WTC11 (cell line): Measurements from ENCODE around the gene IL1RAPL2. TPM values are rescaled to one million over a fixed set of nuclear protein-coding genes. Genes with fewer than 3 reads are reported as not detected.
A peak's percentile ranks its signal among the peaks of the same experiment; 100 is the strongest.

Source experiments
- ATAC-seq: fragments of 200-7000 bp; cut with Tn5 transposase; 2 replicates; pipeline ENCODE4 v1.10.0; 2021; ENCODE audit warnings: mild to moderate bottlenecking, moderate library complexity
- CTCF ChIA-PET: fragments of 300-600 bp; sonication (Branson Sonifier 250); formaldehyde crosslinking; loops from one replicate; lab custom pipeline; 2021; ENCODE audit warnings: antibody characterized with exemption; lab: Charles Lee
- POLR2A ChIA-PET: fragments of 350-600 bp; sonication (Branson Sonifier 250); formaldehyde crosslinking; loops from one replicate; lab custom pipeline; 2021; ENCODE audit warnings: antibody characterized with exemption; lab: Charles Lee
- DNase-seq: peaks from one replicate; pipeline ENCODE4 v3.0.0; 2021; ENCODE audit warnings: low spot score
- H3K27ac Mint-ChIP-seq: 2 replicates; pipeline ENCODE4 v1.8.0; 2021; ENCODE audit warnings: mixed read lengths
- H3K27me3 Mint-ChIP-seq: 2 replicates; pipeline ENCODE4 v1.8.0; 2021; ENCODE audit warnings: low read depth, mild to moderate bottlenecking, moderate library complexity, mixed read lengths
- H3K36me3 Mint-ChIP-seq: 2 replicates; pipeline ENCODE4 v1.8.0; 2021; ENCODE audit warnings: mixed read lengths
- H3K4me1 Mint-ChIP-seq: 2 replicates; pipeline ENCODE4 v1.8.0; 2022; ENCODE audit warnings: mixed read lengths
- H3K4me3 Mint-ChIP-seq: 2 replicates; pipeline ENCODE4 v1.8.0; 2021; ENCODE audit warnings: mild to moderate bottlenecking, moderate library complexity, mixed read lengths
- H3K9me3 Mint-ChIP-seq: 2 replicates; pipeline ENCODE4 v1.8.0; 2021; ENCODE audit warnings: mixed read lengths
- ATF6 ChIP-seq: sonication (generic); formaldehyde crosslinking; IDR thresholded peaks from 2 replicates; pipeline ENCODE4 v1.8.1; 2023; ENCODE audit warnings: mild to moderate bottlenecking, missing genetic modification reagents
- E2F5 ChIP-seq: sonication (generic); formaldehyde crosslinking; IDR thresholded peaks from 2 replicates; pipeline ENCODE4 v1.8.1; 2022; ENCODE audit warnings: mild to moderate bottlenecking, moderate library complexity, missing genetic modification reagents
- FOXP1 ChIP-seq: sonication (generic); formaldehyde crosslinking; IDR thresholded peaks from 2 replicates; pipeline ENCODE4 v1.8.0; 2022; ENCODE audit warnings: missing genetic modification reagents, mild to moderate bottlenecking, moderate library complexity, borderline replicate concordance
- KAT7 ChIP-seq: sonication (generic); formaldehyde crosslinking; IDR thresholded peaks from 2 replicates; pipeline ENCODE4 v1.8.1; 2023; ENCODE audit warnings: missing genetic modification reagents, mild to moderate bottlenecking, borderline replicate concordance
- NFE2L1 ChIP-seq: sonication (generic); formaldehyde crosslinking; IDR thresholded peaks from 2 replicates; pipeline ENCODE4 v1.8.1; 2023; ENCODE audit warnings: missing genetic modification reagents
- NFYB ChIP-seq: sonication (generic); formaldehyde crosslinking; conservative IDR thresholded peaks from 2 replicates; pipeline ENCODE4 v1.8.0; 2022; ENCODE audit warnings: low read depth, missing genetic modification reagents
- SP1 ChIP-seq: sonication (generic); formaldehyde crosslinking; conservative IDR thresholded peaks from 2 replicates; pipeline ENCODE4 v1.8.1; 2022; ENCODE audit warnings: missing genetic modification reagents
- ZNF121 ChIP-seq: sonication (generic); formaldehyde crosslinking; IDR thresholded peaks from 2 replicates; pipeline ENCODE4 v1.8.0; 2023; ENCODE audit warnings: missing genetic modification reagents
- ZNF281 ChIP-seq: sonication (generic); formaldehyde crosslinking; IDR thresholded peaks from 2 replicates; pipeline ENCODE4 v1.8.0; 2023; ENCODE audit warnings: mild to moderate bottlenecking, missing genetic modification reagents
- total RNA-seq: library from RNA; stranded (reverse); gene quantifications from 3 replicates; pipeline ENCODE4 v1.2.3, GENCODE V29; 2021
- TF ChIP-seq, protein P1 (sequence below): sonication (generic); formaldehyde crosslinking; conservative IDR thresholded peaks from 2 replicates; pipeline ENCODE4 v1.8.1; 2022; ENCODE audit warnings: mild to moderate bottlenecking, missing genetic modification reagents
- TF ChIP-seq, protein P2 (sequence below): sonication (generic); formaldehyde crosslinking; conservative IDR thresholded peaks from 2 replicates; pipeline ENCODE4 v1.8.1; 2023; ENCODE audit warnings: mild to moderate bottlenecking, low read depth, missing genetic modification reagents, moderate library complexity
- TF ChIP-seq, protein P3 (sequence below): sonication (generic); formaldehyde crosslinking; IDR thresholded peaks from 2 replicates; pipeline ENCODE4 v1.8.1; 2022; ENCODE audit warnings: low read depth, mild to moderate bottlenecking, moderate library complexity, missing genetic modification reagents, borderline replicate concordance
- TF ChIP-seq, protein P4 (sequence below): fragments of 200-600 bp; IDR thresholded peaks from 2 replicates; pipeline ENCODE4 v1.8.0; 2022; ENCODE audit warnings: antibody characterized with exemption

IL1RAPL2 gene
- total RNA-seq, 1 experiment from 2014 or later = 0.09 TPM

GRCh38 chrX:105635794-105636193, 1069.8 kb downstream of the IL1RAPL2 start:
- no peaks in the 10 kb centered on the region for H3K27me3 Mint-ChIP-seq
- ATAC-seq = peak; percentile 36; the same call in 1 of the 2 replicates
- DNase-seq = no peak
- no peaks in the 10 kb centered on the region for H3K9me3 Mint-ChIP-seq
- peak overlapping the region; percentile 10 for H3K4me3 Mint-ChIP-seq
- no peaks in the 10 kb centered on the region for H3K36me3 Mint-ChIP-seq
- H3K4me1 Mint-ChIP-seq = peaks cover 57% of the 10 kb centered on the region
- peak overlapping the region; percentile 85 for H3K27ac Mint-ChIP-seq
- ChIA-PET CTCF (no interaction called here), POLR2A (no interaction called here)
- TF ChIP-seq ZNF281 (CRISPR knock-in tag) (no peak), FOXP1 (CRISPR knock-in tag) (no peak), NFYB (CRISPR knock-in tag) (no peak)
- TF ChIP-seq, protein P1, sequence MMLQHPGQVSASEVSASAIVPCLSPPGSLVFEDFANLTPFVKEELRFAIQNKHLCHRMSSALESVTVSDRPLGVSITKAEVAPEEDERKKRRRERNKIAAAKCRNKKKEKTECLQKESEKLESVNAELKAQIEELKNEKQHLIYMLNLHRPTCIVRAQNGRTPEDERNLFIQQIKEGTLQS (CRISPR knock-in tag) = no peak
- TF ChIP-seq, protein P2, sequence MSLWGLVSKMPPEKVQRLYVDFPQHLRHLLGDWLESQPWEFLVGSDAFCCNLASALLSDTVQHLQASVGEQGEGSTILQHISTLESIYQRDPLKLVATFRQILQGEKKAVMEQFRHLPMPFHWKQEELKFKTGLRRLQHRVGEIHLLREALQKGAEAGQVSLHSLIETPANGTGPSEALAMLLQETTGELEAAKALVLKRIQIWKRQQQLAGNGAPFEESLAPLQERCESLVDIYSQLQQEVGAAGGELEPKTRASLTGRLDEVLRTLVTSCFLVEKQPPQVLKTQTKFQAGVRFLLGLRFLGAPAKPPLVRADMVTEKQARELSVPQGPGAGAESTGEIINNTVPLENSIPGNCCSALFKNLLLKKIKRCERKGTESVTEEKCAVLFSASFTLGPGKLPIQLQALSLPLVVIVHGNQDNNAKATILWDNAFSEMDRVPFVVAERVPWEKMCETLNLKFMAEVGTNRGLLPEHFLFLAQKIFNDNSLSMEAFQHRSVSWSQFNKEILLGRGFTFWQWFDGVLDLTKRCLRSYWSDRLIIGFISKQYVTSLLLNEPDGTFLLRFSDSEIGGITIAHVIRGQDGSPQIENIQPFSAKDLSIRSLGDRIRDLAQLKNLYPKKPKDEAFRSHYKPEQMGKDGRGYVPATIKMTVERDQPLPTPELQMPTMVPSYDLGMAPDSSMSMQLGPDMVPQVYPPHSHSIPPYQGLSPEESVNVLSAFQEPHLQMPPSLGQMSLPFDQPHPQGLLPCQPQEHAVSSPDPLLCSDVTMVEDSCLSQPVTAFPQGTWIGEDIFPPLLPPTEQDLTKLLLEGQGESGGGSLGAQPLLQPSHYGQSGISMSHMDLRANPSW (CRISPR knock-in tag) = no peak

DNA sequence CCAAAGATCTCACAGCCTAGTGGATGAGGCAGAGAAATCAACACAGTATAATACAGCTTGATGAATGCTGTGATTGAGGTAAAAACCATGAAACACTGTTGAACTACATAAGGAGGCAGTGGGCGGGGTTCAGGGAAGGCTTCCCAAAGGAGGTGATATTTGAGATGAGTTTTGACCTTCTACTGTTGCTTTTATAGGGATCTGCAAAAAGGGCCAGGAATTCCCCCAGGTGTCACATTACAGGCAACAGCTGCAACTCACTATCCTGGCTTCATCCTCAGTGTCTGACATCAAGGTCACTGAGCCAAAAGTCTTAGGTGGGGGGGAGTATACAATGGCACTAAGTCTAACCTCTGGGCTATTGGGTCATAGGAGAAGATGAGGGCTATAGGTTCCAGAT, 1070.7 kb downstream of the IL1RAPL2 start:
- Mint-ChIP-seq H3K27me3 (no peaks in the 10 kb centered on the region), H3K9me3 (no peaks in the 10 kb centered on the region), H3K4me1 (peaks cover 55% of the 10 kb centered on the region), H3K27ac (peak overlapping the region; percentile 95), H3K36me3 (no peaks in the 10 kb centered on the region), H3K4me3 (peak overlapping the region; percentile 35; the same call in 1 of the 2 replicates)
- ATAC-seq = peak; percentile 72
- TF ChIP-seq, protein P2 (CRISPR knock-in tag) = no peak
- peak; percentile 83 for TF ChIP-seq ZNF121 (CRISPR knock-in tag)
- DNase-seq = peak; percentile 15
- CTCF ChIA-PET = interaction anchor here (0.8 kb wide), 1 partner anchor 12 kb away, joined by 3 read pairs; no protein-coding TSS in a partner anchor
- POLR2A ChIA-PET = no interaction called here

- ChIA-PET POLR2A (no interaction called here), CTCF (no interaction called here)
- H3K27ac Mint-ChIP-seq = no peak overlapping the region
- DNase-seq = no peak
- H3K4me1 Mint-ChIP-seq = peaks cover 14% of the 10 kb centered on the region
- H3K4me3 Mint-ChIP-seq = no peak overlapping the region
- H3K36me3 Mint-ChIP-seq = no peaks in the 10 kb centered on the region
- H3K27me3 Mint-ChIP-seq = no peaks in the 10 kb centered on the region
- no peaks in the 10 kb centered on the region for H3K9me3 Mint-ChIP-seq
- no peak for ATAC-seq
- TF ChIP-seq SP1 = no peak
- TF ChIP-seq, protein P3, sequence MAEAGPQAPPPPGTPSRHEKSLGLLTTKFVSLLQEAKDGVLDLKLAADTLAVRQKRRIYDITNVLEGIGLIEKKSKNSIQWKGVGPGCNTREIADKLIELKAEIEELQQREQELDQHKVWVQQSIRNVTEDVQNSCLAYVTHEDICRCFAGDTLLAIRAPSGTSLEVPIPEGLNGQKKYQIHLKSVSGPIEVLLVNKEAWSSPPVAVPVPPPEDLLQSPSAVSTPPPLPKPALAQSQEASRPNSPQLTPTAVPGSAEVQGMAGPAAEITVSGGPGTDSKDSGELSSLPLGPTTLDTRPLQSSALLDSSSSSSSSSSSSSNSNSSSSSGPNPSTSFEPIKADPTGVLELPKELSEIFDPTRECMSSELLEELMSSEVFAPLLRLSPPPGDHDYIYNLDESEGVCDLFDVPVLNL (CRISPR knock-in tag) = no peak
- TF ChIP-seq, protein P4, sequence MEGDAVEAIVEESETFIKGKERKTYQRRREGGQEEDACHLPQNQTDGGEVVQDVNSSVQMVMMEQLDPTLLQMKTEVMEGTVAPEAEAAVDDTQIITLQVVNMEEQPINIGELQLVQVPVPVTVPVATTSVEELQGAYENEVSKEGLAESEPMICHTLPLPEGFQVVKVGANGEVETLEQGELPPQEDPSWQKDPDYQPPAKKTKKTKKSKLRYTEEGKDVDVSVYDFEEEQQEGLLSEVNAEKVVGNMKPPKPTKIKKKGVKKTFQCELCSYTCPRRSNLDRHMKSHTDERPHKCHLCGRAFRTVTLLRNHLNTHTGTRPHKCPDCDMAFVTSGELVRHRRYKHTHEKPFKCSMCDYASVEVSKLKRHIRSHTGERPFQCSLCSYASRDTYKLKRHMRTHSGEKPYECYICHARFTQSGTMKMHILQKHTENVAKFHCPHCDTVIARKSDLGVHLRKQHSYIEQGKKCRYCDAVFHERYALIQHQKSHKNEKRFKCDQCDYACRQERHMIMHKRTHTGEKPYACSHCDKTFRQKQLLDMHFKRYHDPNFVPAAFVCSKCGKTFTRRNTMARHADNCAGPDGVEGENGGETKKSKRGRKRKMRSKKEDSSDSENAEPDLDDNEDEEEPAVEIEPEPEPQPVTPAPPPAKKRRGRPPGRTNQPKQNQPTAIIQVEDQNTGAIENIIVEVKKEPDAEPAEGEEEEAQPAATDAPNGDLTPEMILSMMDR = no peak
- TF ChIP-seq KAT7 (CRISPR knock-in tag) = no peak
- TF ChIP-seq NFE2L1 (CRISPR knock-in tag) = no peak
- no peak for TF ChIP-seq E2F5 (CRISPR knock-in tag)
- TF ChIP-seq ATF6 = no peak
These were observed 1079.8 kb downstream of the IL1RAPL2 start for GRCh38 chrX:105645667-105646357.
